HG02973 (cell line): Measurements from ENCODE around the gene STAT5B.

ENCODE experiments used
- ATAC-seq: cut with Tn5 transposase; IDR thresholded peaks from one replicate; pipeline ENCODE4 v1.9.1; 2021; ENCODE audit warnings: moderate library complexity; ENCODE audit not compliant: unreplicated experiment

Gene STAT5B

DNA sequence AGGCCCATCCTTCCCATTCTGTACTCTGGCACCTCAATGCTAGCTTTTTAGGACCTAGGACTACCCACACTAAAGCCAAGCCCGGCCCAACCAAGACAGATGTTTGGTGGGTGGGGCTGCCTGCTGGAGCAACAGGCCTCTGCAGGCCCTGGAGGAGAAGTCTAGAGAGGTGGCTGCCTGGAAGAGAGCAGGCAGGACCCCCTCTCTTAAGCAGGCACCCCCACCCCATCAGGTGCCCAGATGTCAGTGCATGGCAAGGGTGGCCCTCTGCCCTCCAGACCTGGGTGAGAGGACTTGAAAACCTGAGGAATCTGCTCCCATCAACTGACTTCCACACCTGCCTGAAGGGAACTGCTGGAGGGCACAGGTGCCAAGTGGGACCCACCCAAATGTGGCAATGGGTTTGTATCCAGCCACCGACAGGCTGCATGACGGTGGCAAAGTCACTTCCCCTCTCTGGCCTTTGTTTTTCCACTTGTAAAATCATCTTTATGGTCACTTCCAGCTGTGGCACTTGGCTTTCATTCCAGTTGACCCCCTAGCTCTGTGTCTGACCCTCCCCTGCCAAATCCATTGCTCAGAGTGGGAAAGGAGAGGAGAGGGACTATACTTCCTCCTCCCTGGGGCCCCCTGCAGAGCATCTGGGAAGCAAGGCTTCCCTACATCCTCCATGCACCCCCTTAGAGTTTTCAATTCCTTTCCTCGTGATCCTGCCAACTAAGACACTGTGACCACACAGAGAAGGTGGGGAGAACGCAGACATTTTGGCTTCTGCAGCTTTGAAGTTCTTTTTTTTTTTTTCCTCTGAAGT is 10.4 kb upstream of the STAT5B start:
- no peak for ATAC-seq

DNA sequence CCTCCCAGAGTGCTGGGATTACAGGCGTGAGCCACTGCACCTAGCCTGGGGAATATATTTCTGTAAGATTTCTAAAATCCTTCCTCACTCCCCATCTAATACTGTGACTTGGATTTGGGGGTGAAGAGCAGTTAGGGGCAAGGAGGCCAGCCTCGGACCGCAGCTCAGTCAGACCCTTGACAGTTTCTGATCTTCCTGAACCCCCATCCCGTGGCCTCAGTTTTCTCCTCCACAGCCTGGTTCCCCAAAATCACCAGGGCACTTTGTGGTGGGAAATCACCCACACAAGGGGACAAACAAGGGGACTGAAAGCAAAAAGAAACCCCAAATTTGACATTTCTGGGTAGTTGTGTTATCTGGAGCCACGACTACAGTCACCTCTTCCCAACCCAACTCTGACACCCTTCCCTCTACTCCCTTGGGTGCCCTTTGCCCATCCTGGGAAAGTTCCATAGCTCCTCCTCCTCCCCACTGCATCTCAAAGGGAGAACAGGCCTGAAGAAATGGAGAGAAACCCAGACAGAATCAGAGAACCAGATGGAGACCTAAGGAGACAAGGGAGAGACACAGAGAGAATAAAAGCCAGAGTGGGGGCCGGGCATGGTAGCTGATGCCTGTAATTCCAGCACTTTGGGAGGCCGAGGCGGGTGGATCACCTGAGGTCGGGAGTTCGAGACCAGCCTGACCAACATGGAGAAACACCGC is 9.3 kb upstream of the STAT5B start:
- no peak for ATAC-seq

DNA sequence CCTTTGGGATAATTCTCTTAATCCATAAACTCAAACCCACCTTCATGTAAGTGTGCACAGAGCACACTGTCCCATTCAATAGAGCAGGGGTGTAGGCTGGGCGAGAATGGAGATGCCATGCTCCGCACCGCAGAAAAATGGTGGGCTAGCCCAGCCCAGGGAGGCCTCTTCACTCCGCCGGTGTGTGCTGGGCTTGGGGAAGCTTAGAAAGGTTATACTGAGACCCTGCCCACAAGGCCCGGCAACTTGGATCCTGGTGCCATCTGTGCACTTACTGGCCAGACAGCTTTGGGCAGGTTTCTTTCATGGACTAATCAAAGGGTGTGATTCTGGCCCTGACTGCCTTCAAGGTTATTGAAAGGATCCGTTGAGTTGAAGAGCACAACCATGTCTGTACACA is 8.4 kb upstream of the STAT5B start:
- ATAC-seq, result no peak

- ATAC-seq, result no peak
These were observed 7.8 kb upstream of the STAT5B start for GRCh38 chr17:42284024-42284369.

DNA sequence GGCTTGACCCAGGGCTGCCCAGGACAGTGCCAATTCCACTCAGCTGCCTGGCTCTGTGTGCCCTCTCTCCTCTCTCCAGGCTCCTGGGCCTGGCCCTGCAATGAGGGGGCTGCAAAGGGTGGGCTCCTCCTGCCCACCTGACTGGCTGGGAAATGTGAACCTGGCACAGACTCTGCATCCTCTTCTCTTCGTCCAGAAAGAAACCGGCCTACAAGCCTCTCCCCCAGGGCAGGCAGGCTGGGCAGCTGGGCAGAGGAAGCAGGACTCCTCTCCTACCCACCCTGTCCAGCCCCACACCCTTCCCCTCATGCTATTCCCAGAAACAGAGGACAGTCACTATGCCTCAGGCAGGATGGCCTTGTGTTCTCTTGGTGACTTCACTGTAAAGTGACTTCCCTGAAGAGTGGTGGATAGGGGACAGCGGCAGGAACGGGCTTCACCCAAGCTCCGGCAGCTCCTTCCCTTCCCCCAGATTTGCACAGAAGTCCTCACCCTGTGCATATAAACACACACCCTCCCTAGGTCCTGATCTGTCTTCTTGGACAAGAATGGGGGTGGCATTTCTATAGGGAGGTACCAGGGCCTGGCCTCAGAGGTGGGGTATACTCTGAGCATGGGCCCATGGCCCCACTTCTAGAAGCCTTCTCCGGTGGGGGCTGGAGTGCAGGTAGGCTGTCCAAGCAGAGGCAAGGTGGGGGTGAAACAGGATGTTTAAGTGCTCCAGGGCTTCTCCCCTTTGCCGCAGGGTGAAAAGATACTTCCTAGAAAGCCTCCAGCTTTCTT is 7.2 kb upstream of the STAT5B start:
- no peak for ATAC-seq

DNA sequence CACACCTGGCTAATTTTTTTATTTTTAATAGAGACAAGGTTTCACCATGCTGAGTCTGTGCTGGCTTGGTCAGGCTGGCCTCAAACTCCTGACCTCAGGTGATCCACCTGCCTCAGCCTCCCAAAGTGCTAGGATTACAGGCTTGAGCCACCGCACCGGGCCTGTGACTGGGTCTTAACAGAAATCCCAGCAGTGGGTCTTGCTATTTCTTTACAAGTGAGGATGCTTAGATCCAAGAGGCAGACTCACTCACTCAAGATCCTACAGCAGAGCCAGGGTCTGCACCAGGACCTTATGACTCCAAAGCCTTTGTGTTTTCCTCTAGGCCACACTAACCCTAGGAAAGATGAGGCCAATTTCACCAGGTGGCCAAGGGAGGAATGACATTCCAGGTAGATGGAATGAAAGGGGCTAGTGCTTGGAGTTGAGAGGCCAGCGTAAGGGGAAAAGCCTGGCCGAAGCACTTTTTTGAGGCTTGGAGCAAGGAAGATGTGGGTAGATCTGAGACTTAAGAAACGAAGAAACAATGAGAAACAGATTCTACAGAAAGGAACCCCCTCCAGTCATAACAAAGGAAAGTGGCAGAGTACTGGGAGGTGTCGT is 6.4 kb upstream of the STAT5B start:
- ATAC-seq, result no peak

DNA sequence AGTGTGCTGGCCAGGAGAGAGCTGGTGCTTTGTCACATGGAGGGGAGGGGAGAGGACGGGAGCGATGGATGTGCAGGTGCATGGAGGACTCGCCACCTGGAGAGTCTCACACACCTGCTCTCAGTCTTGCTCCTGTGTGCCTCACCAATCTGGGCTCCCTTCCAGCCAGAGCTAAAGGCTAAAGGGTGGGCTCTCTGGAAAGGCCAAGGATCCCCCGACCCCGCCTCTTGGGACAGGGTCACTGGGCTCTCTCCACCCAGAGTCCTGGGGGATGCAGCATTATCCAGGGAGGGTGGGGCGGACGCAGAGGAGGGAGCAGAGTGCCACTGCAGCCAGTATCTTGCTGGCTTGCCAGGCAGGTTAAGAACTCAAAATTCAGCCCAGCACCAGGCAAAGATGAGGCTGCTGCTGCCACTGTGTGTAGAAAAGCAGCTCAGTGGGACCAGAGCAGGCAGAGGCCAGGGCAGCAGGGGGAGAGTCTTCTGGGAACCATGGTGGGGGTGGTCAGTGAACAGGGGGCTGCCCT is 5.4 kb upstream of the STAT5B start:
- no peak for ATAC-seq

GRCh38 chr17:42279776-42280630 is 3.8 kb upstream of the STAT5B start:
- ATAC-seq, result no peak

DNA sequence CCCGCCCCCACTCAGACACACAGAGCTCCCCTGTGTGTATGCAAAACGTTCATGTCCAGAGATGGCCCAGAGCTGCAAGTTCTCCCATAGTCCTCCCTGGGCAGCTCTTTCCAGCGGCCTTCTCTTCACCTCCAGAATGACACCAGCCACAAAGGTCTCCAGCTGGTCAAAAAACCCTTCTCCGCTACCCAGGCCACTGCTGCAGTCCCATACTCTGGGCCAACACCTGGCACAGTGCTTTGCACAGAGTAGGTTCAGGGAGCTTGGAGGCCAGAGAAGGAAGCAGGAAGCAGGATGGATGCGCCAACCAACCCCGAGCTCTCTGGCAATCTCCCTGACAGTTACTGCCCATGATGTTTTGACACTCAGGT is 1.1 kb upstream of the STAT5B start:
- ATAC-seq, result no peak

- peak; percentile 20 for ATAC-seq
These were observed 584 bp upstream of the STAT5B start for GRCh38 chr17:42276609-42277341.

GRCh38 chr17:42275527-42276358 is 448 bp downstream of the STAT5B start:
- peak; percentile 48 for ATAC-seq

DNA sequence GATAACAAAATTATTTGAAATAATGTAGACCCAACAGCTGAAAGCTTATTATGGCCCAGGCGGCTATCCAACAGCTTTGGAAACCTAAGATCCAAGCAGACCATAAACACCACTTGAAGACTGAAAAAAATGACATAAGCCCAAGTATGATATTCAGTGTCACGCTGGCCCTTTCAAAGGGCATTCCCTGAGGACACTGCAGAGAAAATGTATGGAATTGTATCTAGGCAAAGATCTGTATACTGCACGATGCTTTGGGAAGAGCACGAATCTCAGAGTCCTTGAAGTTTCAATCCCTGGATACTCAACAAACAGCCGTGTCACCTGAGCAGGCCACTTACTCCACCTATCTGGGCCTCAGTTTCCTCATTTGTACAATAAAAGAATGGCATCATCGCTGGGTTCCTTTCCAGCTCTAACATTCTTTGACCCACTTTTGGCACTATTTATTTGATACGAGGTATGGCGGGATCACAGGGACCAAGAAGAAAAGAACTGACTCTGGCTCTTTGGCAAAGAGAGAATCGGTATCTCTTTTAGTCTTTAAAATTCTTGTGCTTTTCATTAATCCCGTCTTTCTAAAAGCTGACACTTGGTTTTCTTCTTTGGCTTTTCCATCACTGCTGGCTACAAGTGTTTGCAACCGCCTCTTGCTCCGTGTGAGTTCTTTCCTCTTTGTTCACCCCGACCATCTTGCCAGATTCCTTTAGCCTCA is 1.2 kb downstream of the STAT5B start:
- ATAC-seq, result no peak

GRCh38 chr17:42274253-42274542 is 2.0 kb downstream of the STAT5B start:
- ATAC-seq, result no peak

DNA sequence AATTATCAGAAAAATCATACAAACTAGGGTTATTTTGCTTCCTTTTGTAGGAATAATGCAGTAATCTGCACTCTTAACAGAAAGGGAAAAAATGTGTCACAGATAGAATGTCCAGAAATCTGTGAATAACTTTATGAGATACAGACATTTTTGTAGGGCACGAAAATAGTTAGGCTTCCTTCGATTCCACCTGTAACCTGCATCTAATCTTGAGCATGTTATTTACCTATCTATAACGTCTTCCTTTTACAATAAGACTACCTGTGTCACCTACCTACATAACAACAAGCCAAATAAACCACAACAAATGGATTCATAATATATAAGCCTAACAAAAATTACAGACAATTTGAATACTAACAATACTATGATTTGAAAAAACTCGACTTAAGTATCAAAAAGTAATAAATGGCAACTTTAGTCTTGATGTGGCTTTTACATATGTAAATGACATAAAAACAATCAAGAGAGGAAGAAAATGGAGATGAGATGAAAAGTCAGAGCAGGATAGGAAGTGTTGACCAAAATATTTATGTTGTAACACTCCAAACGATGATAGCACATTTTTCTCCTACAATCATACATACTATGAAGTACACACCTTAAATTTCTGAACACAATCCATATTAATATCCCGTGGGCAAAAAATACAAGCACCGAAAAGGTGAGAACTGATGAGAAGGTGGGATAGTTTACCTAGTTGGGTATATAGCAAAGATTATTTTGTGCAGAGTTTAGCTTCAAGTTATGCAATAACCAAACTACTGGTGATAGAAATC is 2.5 kb downstream of the STAT5B start:
- ATAC-seq, result no peak

- ATAC-seq, result no peak
These were observed 3.9 kb downstream of the STAT5B start for GRCh38 chr17:42272162-42272907.

GRCh38 chr17:42271779-42272035 is 4.5 kb downstream of the STAT5B start:
- ATAC-seq, result no peak
